ENCODE data around the gene NUSAP1. TPM values are rescaled to one million over a fixed set of nuclear protein-coding genes. Genes with fewer than 3 reads are reported as not detected.

Gene NUSAP1
- total RNA-seq, 1 experiment from 2014 or later: 205 TPM

DNA sequence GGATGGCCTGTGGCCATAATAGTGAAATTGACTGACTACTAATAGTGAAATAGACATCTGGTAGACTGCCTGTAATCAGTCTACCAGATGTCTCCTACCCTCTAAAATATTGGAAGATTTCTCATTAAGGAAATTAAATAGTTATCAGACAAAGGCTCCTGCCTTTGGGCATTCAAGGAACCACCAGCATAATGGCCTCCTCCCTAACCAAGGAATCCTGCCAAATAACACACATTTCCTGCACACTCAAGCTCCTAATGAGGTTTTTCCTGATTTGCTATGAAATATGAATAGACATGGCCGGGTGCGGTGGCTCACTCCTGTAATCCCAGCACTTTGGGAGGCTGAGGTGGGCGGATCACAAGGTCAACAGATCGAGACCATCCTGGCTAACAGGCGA lies 14.6 kb downstream of the NUSAP1 start:
- no peak for TF ChIP-seq CTCF (conservative IDR thresholded peaks at IDR 0.05; ENCODE audit: low read depth, low read length)
- TF ChIP-seq EZH2 (IDR thresholded peaks at IDR 0.05; ENCODE audit: borderline replicate concordance, low read depth, low read length, poor library complexity, severe bottlenecking): no peak
- H3K9me3 ChIP-seq (ENCODE audit: low read depth, low read length, poor library complexity, severe bottlenecking): no peaks in the 10 kb centered on the region
- no peak overlapping the region for H3K4me3 ChIP-seq (ENCODE audit: low read depth, low read length, poor library complexity, severe bottlenecking)
- ChIA-PET POLR2A (ENCODE audit: low non-redundant PET) (no interaction called here), CTCF (no interaction called here)
- H3K27me3 ChIP-seq (replicated peaks; ENCODE audit: insufficient read depth, low read depth, low read length, poor library complexity): no peaks in the 10 kb centered on the region
- intact Hi-C loops (cut with micrococcal nuclease; ENCODE audit: unreplicated experiment): no loop called here
- peaks cover 94% of the 10 kb centered on the region for H3K36me3 ChIP-seq (ENCODE audit: insufficient read depth, low read length, poor library complexity, severe bottlenecking)
- H3K4me1 ChIP-seq (ENCODE audit: insufficient read depth, low read length, poor library complexity, severe bottlenecking): no peaks in the 10 kb centered on the region
- DNase-seq (ENCODE audit: low spot score): peak; percentile 32
- no TSS peak for BruUV-seq (replicated peaks)
- no peak overlapping the region for H3K27ac ChIP-seq (ENCODE audit: low read depth, low read length, poor library complexity, severe bottlenecking)

GRCh38 chr15:41350057-41350717 lies 17.5 kb downstream of the NUSAP1 start:
- ChIA-PET POLR2A (ENCODE audit: low non-redundant PET) (no interaction called here), CTCF (no interaction called here)
- Histone ChIP-seq H3K27ac (ENCODE audit: low read depth, low read length, poor library complexity, severe bottlenecking) (no peak overlapping the region), H3K4me1 (ENCODE audit: insufficient read depth, low read length, poor library complexity, severe bottlenecking) (no peaks in the 10 kb centered on the region), H3K9me3 (ENCODE audit: low read depth, low read length, poor library complexity, severe bottlenecking) (no peaks in the 10 kb centered on the region), H3K27me3 (replicated peaks; ENCODE audit: insufficient read depth, low read depth, low read length, poor library complexity) (no peaks in the 10 kb centered on the region), H3K4me3 (ENCODE audit: low read depth, low read length, poor library complexity, severe bottlenecking) (no peak overlapping the region), H3K36me3 (ENCODE audit: insufficient read depth, low read length, poor library complexity, severe bottlenecking) (peaks cover 87% of the 10 kb centered on the region)
- TF ChIP-seq CTCF (conservative IDR thresholded peaks at IDR 0.05; ENCODE audit: low read depth, low read length): no peak
- no peak for TF ChIP-seq EZH2 (IDR thresholded peaks at IDR 0.05; ENCODE audit: borderline replicate concordance, low read depth, low read length, poor library complexity, severe bottlenecking)
- no TSS peak for BruUV-seq (replicated peaks)
- intact Hi-C loops (cut with micrococcal nuclease; ENCODE audit: unreplicated experiment): no loop called here
- DNase-seq (ENCODE audit: low spot score): no peak

DNA sequence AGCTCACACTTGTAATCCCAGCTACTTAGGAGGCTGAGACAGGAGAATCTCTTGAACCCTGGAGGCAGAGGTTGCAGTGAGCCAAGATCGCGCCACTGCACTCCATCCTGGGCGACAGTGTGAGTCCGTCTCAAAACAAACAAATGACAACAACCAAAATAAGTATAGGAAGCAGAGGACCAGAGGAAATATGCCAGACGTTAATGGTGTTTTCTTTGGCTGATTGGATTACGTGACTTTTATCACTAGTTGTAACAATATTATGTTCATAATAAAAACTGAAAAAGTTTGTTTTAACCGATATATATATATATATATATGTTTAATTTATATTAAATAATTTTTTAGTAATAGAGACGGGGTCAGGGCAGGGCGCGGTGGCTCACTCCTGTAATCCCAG lies 21.7 kb downstream of the NUSAP1 start:
- H3K4me1 ChIP-seq (ENCODE audit: insufficient read depth, low read length, poor library complexity, severe bottlenecking): no peaks in the 10 kb centered on the region
- no peak overlapping the region for H3K27ac ChIP-seq (ENCODE audit: low read depth, low read length, poor library complexity, severe bottlenecking)
- no peak for DNase-seq (ENCODE audit: low spot score)
- peaks cover 92% of the 10 kb centered on the region for H3K36me3 ChIP-seq (ENCODE audit: insufficient read depth, low read length, poor library complexity, severe bottlenecking)
- ChIA-PET CTCF (no interaction called here), POLR2A (ENCODE audit: low non-redundant PET) (no interaction called here)
- H3K4me3 ChIP-seq (ENCODE audit: low read depth, low read length, poor library complexity, severe bottlenecking): no peak overlapping the region
- BruUV-seq (replicated peaks): no TSS peak
- intact Hi-C loops (cut with micrococcal nuclease; ENCODE audit: unreplicated experiment): no loop called here
- H3K9me3 ChIP-seq (ENCODE audit: low read depth, low read length, poor library complexity, severe bottlenecking): no peaks in the 10 kb centered on the region
- H3K27me3 ChIP-seq (replicated peaks; ENCODE audit: insufficient read depth, low read depth, low read length, poor library complexity): no peaks in the 10 kb centered on the region
- TF ChIP-seq CTCF (conservative IDR thresholded peaks at IDR 0.05; ENCODE audit: low read depth, low read length) (no peak), EZH2 (IDR thresholded peaks at IDR 0.05; ENCODE audit: borderline replicate concordance, low read depth, low read length, poor library complexity, severe bottlenecking) (no peak)
